PC-9 (cell line): ENCODE measurements around the gene HOXC13.

ENCODE experiments used
- EZH2 ChIP-seq: fragments of 200-600 bp; sonication (generic); IDR thresholded peaks from 2 replicates; pipeline ENCODE4 v1.8.0; 2017; ENCODE audit warnings: antibody characterized with exemption, low read depth
- TF ChIP-seq, protein P1 (sequence below): fragments of 200-600 bp; sonication (generic); conservative IDR thresholded peaks from 2 replicates; pipeline ENCODE4 v1.6.1; 2017; ENCODE audit warnings: mixed run types, antibody characterized with exemption, mild to moderate bottlenecking, moderate library complexity

DNA sequence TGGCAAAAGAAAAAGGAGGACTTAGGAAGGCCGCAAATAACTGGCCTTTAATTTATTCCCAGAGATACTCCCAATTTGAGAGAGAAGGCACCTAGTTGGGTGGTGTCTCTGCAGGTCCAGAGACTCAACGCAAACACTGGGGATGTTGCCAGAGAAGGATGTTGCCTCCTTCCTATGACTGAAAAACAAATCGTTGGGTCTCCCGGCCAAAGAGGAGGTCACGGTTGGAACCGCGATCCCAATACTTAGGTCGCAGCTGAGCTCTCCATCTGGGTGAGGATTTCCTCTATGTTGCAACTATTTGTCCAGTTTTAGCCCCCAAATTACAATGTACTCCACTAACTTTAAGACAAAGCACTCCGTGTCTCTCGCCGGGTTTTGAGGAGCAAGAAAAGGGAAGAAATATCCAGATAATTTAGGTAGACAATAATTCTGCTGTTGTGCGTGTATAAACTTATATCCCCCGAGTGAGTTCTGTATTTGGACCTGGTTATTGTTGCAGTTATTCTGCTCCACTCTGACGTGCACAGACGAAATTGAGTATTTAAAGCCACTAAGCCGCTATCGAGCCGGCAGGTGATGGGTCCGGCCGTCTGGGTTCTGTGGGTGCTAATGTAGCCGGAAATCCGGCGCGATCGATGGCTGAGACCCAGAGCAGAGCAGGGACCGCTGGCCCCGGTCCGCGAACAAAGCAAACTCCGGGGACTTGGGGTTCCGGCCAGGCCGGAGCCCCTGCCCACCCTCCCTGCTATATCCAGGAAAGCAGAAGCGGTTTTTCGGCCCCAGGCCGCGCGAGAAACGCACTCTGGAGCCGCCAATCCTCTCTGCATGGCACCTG is 21.8 kb downstream of the HOXC13 start:
- TF ChIP-seq, protein P1, sequence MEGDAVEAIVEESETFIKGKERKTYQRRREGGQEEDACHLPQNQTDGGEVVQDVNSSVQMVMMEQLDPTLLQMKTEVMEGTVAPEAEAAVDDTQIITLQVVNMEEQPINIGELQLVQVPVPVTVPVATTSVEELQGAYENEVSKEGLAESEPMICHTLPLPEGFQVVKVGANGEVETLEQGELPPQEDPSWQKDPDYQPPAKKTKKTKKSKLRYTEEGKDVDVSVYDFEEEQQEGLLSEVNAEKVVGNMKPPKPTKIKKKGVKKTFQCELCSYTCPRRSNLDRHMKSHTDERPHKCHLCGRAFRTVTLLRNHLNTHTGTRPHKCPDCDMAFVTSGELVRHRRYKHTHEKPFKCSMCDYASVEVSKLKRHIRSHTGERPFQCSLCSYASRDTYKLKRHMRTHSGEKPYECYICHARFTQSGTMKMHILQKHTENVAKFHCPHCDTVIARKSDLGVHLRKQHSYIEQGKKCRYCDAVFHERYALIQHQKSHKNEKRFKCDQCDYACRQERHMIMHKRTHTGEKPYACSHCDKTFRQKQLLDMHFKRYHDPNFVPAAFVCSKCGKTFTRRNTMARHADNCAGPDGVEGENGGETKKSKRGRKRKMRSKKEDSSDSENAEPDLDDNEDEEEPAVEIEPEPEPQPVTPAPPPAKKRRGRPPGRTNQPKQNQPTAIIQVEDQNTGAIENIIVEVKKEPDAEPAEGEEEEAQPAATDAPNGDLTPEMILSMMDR: no peak
- TF ChIP-seq EZH2: no peak
